GM19438 (cell line): ENCODE results near the gene CTPS2.
"Not testable (repeated sequence)": the region's sequence is repeated elsewhere in the genome, so short reads cannot be mapped to it uniquely, and the experiment has no call there.

Source experiments
- ATAC-seq: cut with Tn5 transposase; IDR thresholded peaks from one replicate; pipeline ENCODE4 v1.9.1; 2021; ENCODE audit warnings: low read depth; ENCODE audit not compliant: unreplicated experiment

The CTPS2 gene

GRCh38 chrX:16575388-16575787 lies 137.1 kb downstream of the CTPS2 start:
- ATAC-seq, result not testable (repeated sequence)

GRCh38 chrX:16573781-16574180 lies 138.7 kb downstream of the CTPS2 start:
- no peak for ATAC-seq

GRCh38 chrX:16567681-16568080 lies 144.8 kb downstream of the CTPS2 start:
- ATAC-seq, result no peak

- no peak for ATAC-seq
These were observed 145.9 kb downstream of the CTPS2 start for GRCh38 chrX:16566571-16566970.

- no peak for ATAC-seq
These were observed 152.3 kb downstream of the CTPS2 start for GRCh38 chrX:16560173-16560572.

- ATAC-seq, result no peak
These were observed 153.3 kb downstream of the CTPS2 start for GRCh38 chrX:16559206-16559619.

GRCh38 chrX:16558489-16558888 lies 154.0 kb downstream of the CTPS2 start:
- no peak for ATAC-seq

- ATAC-seq, result no peak
These were observed 159.9 kb downstream of the CTPS2 start for GRCh38 chrX:16552546-16552945.

GRCh38 chrX:16547644-16548043 lies 164.8 kb downstream of the CTPS2 start:
- ATAC-seq, result no peak

- no peak for ATAC-seq
These were observed 167.5 kb downstream of the CTPS2 start for GRCh38 chrX:16544969-16545368.
